Stimulated activated CD8-positive, alpha-beta memory T cell treated with anti-CD3 and anti-CD28 coated beads, Interleukin-7, amount 100 ng/mL, for 24 hours (primary cell): ENCODE results near the gene ATP11A.

ENCODE experiments used
- DNase-seq: peaks from one replicate; pipeline ENCODE4 v3.0.0-alpha.2; 2020; ENCODE audit warnings: low read depth

ATP11A gene

DNA sequence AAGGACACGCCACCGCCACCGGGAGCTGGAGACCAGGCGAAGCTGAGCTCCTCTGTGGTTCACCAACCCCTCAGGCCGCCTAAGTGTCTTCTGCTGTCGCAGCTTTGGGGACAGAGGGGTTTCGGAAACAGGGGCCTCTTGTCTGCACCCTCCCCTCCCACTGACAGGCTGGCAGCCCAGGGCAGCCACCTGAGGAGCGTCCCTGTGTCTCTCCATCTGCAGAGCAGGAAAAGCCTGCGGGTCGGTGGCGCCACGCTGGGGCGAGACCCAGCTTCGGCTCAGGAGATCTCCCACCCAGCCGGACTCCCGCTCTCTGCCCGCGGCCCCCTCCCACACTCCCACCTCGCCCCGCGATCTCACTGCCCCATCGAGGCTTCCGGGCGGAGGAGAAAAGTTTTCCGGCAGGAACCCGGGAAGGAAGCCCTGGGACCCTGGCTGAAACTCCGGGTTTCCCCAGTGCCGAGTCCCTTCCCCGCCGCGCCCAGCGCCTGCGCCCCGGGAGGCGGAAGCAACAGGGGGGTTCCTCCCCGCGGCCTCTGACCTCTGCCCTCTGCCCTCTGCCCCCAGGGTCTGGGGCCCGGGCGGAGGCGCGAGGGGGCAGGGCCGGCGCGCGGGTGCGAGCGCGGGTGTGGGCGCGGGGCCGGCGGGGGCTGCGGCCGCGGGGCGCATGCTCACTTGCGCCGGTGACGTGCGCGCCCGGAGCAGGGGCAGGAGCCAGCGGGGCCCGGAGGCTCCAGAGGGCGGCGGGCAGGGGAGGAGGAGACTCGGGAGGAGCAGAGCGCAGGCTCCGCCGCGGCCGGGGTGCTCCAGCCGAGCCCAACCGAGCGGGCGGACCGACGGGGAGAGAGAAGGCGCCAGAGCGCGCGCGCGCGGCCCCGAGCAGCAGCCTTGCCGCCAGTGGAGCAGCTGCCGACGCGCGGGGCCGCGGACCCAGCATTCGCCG is at the start of gene ATP11A:
Gene ATP11A (plus strand): TSS at position 736 of the 943 bp plus-strand sequence. CDS start 379 bp downstream, outside the sequence.
- DNase-seq: peak; percentile 59

DNA sequence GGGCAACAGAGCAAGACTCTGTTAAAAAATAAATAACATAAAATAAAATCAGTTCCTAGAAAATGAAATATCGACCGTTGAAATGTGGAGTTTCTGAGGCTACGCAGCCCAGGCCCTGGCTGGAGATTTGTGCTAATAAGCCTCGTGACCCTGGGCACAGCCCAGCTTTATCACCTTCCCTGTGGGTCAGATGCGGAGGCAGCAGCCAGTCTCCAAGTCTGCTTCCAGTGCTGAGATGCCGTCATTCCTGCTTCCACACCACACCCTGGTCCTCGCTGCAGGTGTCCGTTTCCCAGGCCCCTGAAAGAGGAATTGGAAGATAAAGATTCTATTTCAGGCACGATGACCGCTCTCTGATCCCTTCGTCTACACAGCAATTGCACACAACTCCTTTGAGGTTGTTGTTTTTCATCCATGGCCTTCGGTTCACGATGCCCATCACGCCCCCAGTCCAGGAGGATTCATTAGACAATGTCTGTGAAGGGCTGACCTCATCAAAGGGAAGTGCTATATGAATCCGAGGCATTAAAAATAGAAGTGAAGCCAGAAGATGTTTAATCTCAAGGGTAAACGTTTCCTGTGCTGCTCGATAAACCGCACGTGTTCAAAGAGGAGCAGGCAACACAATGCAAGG is 48.3 kb upstream of the ATP11A start:
- no peak for DNase-seq

DNA sequence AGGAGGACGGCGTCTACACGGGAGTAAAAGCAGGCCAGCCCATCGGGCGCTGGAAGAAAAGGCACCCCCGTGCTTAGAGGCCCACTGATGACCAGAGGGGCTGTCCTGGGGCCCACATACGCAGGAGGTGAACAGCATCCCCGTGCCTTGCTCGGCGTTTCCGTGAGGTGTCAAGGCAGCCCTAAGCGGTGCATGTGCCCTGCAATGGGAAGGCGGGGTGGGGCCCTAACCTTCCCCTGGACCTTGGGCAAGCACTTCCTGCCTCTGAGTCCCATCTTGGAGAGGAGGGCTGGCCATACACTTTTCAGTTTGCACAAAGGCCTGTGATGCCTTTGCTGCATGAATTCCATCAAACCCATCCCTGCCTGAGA is 47.8 kb upstream of the ATP11A start:
- DNase-seq: no peak

DNA sequence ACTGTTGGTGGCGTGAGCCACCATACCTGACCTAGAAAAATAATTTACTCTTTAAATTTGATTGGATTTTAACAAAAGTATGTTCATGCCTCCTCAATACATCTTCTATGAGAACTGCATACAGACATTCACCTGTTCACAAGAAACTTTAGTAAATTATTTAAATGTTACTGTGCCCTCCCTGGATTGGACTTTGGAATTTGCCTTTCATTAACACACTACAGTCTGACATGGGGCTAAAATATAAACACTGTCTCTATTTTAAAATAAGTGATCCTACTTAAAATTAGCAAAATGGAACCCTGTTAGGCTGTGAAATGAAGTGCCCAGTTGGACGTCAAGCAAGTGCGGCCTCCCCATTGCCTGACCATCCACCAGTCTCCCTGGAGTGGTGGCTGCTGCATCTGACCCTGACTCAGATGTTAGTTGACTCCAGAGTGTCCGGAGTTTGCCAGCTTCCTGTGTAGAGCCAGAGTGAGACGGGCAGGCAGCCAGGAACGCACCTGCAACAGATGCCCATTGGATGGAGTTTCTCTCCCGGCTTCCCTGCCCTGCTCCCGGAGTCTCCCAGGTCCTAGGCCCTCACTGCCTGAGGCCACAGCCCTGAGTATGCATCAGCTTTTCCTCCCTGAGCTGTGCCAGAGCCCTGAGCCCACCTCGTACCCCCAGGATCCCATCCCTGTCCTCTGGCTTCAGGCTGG is 45.9 kb upstream of the ATP11A start:
- no peak for DNase-seq

DNA sequence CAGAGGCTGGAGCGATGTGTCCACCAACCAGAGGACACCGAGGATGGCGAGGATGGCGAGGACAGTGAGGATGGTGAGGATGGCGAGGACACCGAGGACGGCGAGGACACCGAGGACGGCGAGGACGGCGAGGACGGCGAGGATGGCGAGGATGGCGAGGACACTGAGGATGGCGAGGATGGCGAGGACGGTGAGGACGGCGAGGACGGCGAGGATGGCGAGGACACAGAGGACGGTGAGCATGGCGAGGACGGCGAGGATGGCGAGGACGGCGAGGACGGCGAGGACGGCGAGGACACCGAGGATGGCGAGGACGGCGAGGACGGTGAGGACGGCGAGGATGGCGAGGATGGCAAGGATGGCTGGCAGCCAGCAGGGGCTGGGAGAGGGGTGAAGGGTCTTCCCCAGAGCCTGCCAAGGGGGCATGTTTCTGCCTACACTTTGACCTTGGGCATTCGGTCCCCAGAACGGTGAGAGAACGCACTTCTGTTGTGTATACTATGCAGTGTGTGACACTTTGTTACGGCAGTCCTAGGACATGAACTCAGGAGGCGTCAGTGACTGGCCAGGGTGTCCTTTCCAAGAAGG is 44.4 kb upstream of the ATP11A start:
- DNase-seq: no peak

DNA sequence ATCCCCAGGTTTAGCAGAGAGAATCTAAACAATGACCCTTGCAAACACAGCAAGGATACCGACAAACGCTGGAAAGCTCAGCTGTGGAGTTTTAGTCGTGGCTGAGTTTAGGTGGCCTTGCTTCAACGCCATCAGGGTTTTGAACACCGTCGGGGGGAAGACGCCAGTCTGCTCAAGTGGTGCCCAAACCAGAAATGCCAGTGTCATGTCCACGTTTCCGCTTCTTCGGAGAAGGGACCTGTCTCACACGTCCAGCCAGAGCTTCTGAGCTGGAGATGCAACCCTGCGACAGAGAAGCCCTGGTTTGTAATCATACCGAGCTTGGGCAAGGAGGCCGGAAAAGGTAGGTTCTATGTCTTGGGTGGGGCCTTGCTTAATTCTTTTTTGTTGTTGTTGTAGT is 42.6 kb upstream of the ATP11A start:
- DNase-seq: no peak

DNA sequence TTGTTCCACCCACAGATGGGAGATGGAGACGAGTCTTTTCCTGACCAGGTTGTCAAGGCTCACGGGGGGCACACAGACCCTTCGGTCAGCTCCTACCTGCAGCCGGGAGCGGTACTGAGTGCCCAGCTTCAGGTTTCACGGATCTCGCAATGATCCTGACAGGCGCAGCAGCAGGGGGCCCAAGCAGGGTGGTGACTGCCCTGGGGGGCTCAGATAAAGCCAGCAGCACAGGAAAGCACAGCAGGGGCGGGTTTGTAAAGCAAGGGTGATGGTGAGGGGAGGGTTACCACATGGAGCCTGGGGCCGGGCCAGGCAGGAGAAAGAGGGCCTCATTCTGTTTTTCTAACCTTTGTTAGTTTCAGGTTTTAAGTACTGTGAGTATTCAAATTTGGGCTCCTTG is 41.7 kb upstream of the ATP11A start:
- no peak for DNase-seq

DNA sequence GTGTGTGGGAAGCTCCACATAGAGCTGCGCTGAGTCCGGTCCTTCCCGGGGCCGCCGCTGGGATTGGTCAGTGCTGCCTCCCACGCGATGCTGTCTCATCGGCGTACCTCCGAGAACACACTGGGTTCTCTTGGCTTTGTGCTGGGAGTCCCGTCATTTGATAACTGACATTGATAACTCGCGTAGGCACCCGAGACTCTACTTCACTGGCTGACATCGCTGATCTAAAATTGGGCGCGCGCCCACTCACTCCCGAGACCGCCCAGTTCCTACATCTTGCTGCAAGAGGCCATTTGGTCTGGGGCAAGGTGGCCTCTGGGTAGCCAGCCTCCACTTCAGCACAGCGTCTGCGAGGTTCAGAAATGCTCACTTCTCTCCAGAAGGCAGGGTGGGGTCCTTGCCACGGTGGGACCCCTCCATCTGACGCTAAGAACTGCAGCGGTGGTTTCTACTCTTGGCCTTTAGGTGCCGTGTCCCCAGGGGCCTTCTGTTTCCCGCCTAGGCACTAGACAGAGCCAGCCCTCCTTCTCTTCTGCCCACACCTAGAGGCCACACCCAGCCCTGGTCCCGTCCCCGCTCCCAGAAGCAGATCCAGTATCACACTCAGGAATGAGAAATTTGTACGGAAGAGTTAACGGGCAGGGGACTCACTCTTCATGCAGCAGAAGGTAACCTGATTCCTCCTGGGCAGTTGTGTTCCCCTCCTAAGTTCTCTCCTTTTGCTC is 40.7 kb upstream of the ATP11A start:
- DNase-seq: no peak

DNA sequence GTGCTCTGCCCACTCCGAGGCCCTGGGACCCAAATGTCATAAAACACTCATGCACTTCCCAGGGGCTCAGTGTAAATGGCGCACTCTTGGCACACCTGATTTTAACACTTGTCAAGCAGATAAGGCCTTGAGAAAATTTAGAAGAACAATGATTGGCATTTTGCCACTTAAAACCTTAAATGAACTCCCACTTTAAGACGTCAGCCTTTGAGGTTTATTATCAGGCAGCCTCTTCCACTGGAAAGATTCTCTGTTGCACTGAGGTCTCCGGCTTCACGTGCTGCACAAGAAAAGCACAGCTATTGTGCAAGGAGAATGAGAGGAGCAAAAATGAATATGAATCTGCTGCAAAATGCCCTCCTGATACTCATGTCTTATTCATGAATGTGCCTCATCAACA is 38.5 kb upstream of the ATP11A start:
- no peak for DNase-seq

DNA sequence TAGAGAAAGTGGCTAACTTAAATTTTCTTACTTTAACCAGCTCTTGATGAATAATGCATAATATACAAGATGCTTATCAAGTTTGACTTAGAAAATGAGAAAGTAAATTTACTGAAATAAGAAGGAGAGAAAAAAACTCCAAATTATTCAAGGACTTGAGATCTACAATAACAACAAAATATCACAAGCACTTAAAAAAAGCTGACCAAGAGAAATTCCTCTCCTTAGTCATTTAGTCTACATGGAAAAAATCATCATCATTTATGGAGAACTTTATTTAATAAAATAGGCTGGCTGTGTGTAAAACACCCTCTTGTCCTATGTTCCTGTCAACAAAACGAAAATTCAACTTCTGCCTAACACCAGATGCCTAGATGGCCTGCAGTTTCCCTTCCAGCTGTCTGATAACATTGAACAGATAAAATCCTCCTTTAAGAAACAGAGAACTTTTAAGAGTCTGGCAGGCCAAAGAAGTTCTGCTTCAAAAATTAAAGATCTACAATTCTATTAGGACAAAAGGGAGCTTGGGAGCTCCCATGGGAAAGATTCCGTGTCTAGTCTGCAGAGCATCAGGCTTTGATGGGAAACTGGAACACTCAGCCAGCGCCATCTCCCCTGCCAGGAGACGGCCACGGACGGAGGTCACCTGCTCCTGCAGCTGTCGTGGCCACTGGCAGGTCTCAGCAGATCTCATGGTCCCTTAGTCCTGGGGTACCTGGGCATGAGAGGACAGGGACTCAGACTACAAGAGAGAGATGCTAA is 37.9 kb upstream of the ATP11A start:
- DNase-seq: no peak

DNA sequence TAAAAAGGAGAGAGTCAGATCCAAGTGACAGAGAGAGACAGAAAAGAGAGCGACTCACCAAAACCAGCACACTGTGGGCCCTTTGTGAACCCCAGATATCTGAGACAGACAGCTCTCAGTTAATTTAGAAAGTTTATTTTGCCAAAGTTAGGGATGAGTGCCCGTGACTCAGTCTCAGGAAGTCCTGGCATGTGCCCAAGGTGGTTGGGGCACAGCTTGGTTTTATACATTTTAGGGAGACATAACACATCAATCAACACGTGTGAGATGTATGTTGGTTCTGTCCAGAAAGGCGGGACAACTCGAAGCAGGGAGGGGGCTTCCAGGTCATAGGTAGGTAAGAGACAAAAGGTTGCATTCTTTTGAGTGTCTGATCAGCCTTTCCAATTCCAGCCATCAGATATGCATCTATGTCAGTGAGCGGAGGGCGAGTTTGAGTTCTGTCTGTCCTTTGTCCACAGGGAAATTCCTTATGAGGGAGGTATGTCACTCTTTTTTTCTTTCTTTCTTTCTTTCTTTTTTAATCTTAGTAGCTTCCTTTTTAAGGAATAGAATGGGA is 37.2 kb upstream of the ATP11A start:
- DNase-seq: no peak

DNA sequence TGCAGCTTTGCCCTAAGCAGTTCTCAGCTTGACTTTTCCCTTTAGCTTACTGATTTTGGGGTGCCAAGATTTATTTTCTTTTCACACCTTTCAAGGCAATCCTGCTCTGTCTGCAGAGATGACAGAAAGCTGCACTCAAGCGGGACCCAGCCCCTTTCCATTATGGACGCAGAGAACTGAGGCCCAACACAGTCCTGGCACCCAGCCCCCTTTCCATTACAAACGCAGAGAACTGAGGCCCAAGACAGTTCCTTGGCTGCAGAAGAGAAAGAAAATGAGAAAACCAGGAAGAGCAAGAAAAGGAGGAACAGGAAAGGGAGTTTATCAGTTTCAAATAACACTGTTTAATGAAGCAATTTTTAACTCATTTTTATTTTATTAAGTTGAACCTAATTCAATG is 36.8 kb upstream of the ATP11A start:
- no peak for DNase-seq

DNA sequence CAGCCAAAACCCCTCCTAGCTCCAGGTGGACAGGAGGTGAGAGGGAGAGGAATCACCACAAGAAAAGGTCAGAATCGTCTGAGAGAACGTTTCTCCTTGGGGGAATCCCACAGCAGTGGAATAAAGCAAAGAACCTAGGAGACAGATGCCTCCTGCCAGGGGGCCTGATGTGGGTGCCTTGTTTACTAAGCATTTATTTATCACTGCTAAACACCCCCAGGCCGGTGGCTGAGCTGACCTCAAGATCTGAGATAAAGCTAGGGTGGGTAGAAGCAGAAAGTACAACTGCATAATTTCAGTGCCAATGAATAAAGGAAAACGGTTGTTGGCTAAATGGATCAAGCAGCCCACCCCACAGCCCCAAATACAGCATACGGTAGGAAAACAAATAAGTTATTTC is 33.9 kb upstream of the ATP11A start:
- DNase-seq: no peak

DNA sequence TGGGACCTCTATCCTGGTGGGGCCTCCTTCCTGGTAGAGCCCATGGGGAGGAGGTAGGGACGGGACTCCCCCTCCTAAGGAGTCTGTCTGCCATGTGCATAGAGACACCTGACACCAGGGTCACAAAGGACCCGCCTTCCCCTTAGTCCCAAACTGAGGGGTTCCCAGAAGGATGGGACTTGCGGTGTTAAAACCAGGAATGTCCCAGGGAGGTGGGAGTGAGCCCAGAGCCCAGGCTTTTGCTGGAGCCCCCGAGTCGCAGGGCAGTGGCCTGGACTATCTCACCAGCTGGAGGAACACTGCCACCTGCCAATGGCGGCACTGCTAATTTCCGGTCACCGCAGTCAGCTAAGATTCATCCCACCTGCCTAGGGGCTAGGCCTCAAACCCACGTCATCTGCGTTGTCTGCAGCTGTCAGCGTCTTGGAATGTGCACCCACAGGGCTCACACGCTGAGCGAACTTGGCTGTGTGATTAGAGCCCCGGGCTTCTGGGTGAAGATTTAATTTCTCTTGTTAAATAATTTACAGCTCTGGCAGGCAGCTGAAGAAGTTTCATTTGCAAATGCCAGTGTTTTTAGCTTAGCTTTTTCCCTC is 31.9 kb upstream of the ATP11A start:
- no peak for DNase-seq

DNA sequence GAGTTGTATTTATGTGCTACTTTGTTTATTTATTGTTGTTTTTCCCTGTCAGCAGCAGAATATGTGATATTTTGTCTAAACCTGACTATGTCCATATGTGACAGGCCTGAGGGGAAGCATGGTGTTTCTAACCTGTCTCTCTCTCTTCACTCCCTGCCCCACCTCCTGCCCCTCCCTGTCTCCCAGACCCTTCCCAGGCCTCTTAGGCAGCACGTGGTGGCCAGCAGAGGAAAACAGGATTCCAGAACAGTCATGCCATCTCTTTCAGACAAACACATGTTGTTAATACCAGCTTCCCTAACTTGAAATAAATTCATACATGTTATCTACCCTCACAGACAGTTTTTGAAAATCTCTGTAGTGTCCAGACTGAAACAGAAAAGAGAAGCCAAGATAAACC is 31.0 kb upstream of the ATP11A start:
- DNase-seq: no peak

DNA sequence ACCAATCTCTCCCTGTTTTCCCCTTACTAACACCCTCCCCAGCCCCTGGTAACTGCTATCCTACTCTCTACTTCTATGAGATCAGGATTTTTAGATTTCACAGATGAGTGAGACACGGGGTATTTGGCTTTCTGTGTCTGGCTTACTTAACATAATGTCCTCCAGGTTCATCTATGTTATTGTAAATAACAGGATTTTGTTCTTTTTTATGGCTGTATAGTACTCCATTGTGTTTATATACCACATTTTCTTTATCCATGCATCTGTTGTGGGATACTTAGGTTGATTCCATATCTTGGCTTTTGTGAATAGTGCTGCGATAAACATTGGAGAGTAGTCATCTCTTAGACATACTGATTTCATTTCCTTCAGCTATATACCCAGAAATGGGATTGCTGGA is 28.5 kb upstream of the ATP11A start:
- DNase-seq: no peak

DNA sequence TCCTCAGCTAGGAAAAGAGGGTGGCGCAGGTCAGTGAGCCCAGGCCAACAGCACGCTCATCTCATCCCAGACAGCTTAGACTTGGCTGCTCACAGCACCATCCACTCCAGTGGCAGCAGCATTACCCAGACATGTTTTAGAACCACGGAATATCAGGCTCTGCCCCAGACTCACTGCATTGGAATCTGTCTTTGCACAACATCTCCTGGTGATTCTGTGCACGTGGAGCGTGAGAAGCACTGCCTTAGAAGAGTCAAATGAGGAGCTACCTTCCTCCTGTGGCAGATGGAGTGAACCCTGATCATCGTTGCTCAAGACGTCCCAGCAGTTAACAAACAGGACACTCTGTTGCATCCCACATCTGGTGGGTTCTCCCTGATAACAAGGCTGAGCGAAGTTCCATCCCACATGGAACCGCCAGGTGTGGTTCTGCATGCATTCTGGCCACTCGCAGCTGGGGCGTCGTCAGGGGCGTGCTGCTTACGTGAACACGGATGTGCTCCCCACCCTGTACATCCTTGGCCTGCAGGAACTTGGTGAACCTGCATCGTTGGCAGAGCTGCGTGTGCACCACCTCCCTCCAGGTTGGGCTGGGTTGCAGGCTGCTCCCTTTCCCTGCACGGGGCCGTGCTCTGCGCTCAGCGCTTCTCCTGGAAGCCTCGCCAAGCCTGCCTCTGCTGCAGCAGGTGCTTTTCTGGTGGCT is 25.2 kb upstream of the ATP11A start:
- no peak for DNase-seq

DNA sequence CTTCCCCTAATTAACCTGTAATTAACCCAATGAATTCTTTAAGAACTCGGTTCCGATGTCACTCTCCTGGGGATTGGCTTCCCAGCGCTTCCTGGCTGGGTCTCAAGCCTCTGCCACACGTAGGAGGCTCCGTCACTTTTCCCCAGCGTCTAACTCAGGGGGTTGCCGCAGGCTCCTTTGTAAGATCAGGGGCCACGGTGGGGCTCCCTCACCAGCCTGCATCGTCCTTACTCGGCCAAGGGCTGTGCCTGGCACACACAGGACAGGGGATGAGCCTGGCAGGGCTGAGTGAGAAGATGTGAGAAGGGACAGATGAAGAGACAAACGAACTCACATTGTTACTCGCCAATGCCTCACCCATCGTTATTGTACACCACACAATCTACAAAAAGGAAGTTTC is 20.9 kb upstream of the ATP11A start:
- no peak for DNase-seq

DNA sequence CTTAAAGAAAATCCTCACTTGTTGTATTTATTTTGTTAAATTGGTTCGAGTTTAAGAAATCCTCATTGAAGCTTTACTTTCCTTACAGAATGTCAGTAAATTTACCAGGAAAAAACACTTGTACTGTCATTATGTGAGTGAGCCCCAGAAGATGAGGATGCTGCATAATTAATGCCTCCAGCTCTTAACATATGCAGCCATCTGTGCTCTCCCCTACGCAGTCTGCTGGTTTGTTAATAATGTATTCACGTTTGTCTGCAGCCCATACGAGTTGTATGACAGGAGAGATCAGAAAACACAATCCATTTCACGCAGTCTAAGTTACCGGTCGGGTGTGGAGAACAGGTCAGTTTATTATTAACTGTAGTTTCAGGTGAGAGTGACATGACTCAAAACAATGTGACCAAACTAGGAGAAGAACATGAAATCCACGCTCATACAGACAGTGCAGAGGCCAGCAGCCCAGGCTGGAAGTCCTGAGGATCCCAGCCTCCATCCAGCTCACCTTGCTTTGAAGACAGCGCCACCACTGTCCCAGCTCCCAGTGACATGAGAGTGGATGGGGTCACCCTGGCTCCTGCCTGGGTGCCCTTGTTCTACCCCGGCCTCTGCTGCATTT is 19.8 kb upstream of the ATP11A start:
- no peak for DNase-seq
